Right lobe of liver (tissue), 6 donors: ENCODE data around the gene ADAMTSL2. TPM values are rescaled to one million over a fixed set of nuclear protein-coding genes. Genes with fewer than 3 reads are reported as not detected.

Experiments
- ATAC-seq, 4 donors: fragments of 200-7000 bp; cut with Tn5 transposase; one replicate each; pipeline ENCODE4 v1.9.1; 2020; ENCODE audit warnings: mild to moderate bottlenecking in 4 of 4, moderate library complexity in 4 of 4
- DNase-seq, 3 donors: peaks; one replicate each; pipeline ENCODE4 v3.0.0-alpha.2; 2020
- H3K27ac ChIP-seq, 3 donors: fragments of 200-600 bp; one replicate each; pipeline ENCODE4 v1.8.0; 2022
- H3K27me3 ChIP-seq, 2 donors: fragments of 200-600 bp; one replicate each; pipeline ENCODE4 v1.8.0; 2022
- H3K36me3 ChIP-seq, 4 donors: fragments of 200-600 bp; sonication (generic) in 1 of 4; one replicate each; pipeline versions ENCODE4 v1.5.1 to v1.8.0; 2017 to 2022; ENCODE audit warnings: control low read depth in 1 of 4
- H3K4me1 ChIP-seq, 4 donors: fragments of 200-600 bp; sonication (generic) in 1 of 4; one replicate each; pipeline versions ENCODE4 v1.5.1 to v1.8.0; 2017 to 2022; ENCODE audit warnings: control low read depth in 1 of 4
- H3K4me3 ChIP-seq, 3 donors: fragments of 200-600 bp; one replicate each; pipeline ENCODE4 v1.8.0; 2022
- H3K9me3 ChIP-seq, 4 donors: fragments of 200-600 bp; sonication (generic) in 1 of 4; one replicate each; pipeline versions ENCODE4 v1.5.1 to v1.8.0; 2017 to 2022; ENCODE audit warnings: control low read depth in 1 of 4
- CTCF ChIP-seq, 4 donors: fragments of 200-600 bp in 3 of 4; fragments of 450-650 bp in 1 of 4; IDR thresholded peaks; one replicate each; pipeline versions ENCODE4 v1.5.1 to v1.8.0; 2016 to 2022; ENCODE audit warnings: antibody characterized with exemption in 4 of 4, mild to moderate bottlenecking in 2 of 4
- POLR2A ChIP-seq: fragments of 450-650 bp; IDR thresholded peaks from one replicate; pipeline ENCODE4 v1.6.1; 2017; ENCODE audit warnings: antibody characterized with exemption, mild to moderate bottlenecking
- WGBS: methylation state at CpG from one replicate; pipeline ENCODE4 v1.1.6; 2018; ENCODE audit warnings: low coverage, low lambda C conversion rate; ENCODE audit not compliant: insufficient coverage; ENCODE audit errors: missing lambda C conversion rate; 5-methylcytosine and 5-hydroxymethylcytosine counted together
- intact Hi-C, 2 donors: fragments of 100-400 bp; cut with DNase I; formaldehyde crosslinking; loops; one replicate each; pipeline versions ENCODE4 v1.11.2 to v1.14.1; 2022
- total RNA-seq, 6 experiments: library from RNA; depleted of rRNA in 2 of 6; stranded (reverse); fragments of >200 nt in 2 of 6; fragmentation: NEBNext Ultra II Directional in 3 of 6; extraction: Animal tissue kit (Norgen Biotek cat#: 25700) in 3 of 6; gene quantifications; one replicate each; pipeline versions ENCODE4 v1.1.0 to v1.2.4, GENCODE V29; 2016 to 2023
- donor health status: DM: no; HTN: yes; CAD: no.
- donor health status: DM: no; HTN: no; CAD: no.
- donor health status: DM: no; HTN: no; CAD: no.
- donor health status: DM: no; HTN: yes; CAD: no.
- donor health status: DM: no; HTN: yes; CAD: no.

The ADAMTSL2 gene
- total RNA-seq, 6 experiments from 2014 or later = 9.2 to 24.8 (median 12.7) TPM

- peaks cover 0 to 35% (median 14%) of the 10 kb centered on the region in 4 donors for H3K4me1 ChIP-seq
- peaks cover 0 to 3% (median 0%) of the 10 kb centered on the region in 4 donors for H3K9me3 ChIP-seq
- DNase-seq (no peak), ATAC-seq (no peak)
- no peaks in the 10 kb centered on the region for H3K27me3 ChIP-seq
- H3K4me3 ChIP-seq = no peak overlapping the region
- TF ChIP-seq CTCF (IDR thresholded peaks at IDR 0.05) = no peak
- TF ChIP-seq POLR2A = no peak
- H3K27ac ChIP-seq = peak overlapping the region in 1 of 3 donors; percentile 59
- intact Hi-C loops = loop anchor here in 1 of 2 donors (10.0 kb wide), 1 partner anchor 207 kb away; no protein-coding TSS in a partner anchor
- no peaks in the 10 kb centered on the region for H3K36me3 ChIP-seq
- WGBS = 93% methylated on average over 4 of the region's 24 CpGs
Measured at GRCh38 chr9:133507246-133507965, 27.1 kb upstream of the ADAMTSL2 start.

- H3K9me3 ChIP-seq = no peaks in the 10 kb centered on the region
- 92% methylated on average over 7 of the region's 8 CpGs for whole genome bisulfite sequencing
- no peak overlapping the region for H3K4me3 ChIP-seq
- no peak overlapping the region for H3K27ac ChIP-seq
- H3K4me1 ChIP-seq = peaks cover 0 to 35% (median 14%) of the 10 kb centered on the region in 4 donors
- intact Hi-C loops = loop anchor here in 1 of 2 donors (10.0 kb wide), 1 partner anchor 207 kb away; no protein-coding TSS in a partner anchor
- DNase-seq (no peak), ATAC-seq (no peak)
- no peak for TF ChIP-seq POLR2A
- no peak for TF ChIP-seq CTCF (IDR thresholded peaks at IDR 0.05)
- no peaks in the 10 kb centered on the region for H3K36me3 ChIP-seq
- no peaks in the 10 kb centered on the region for H3K27me3 ChIP-seq
Measured at GRCh38 chr9:133508046-133508445, 26.5 kb upstream of the ADAMTSL2 start.

- 2% methylated on average over 16 of the region's 26 CpGs for WGBS
- peak overlapping the region; percentile 19 to 60 (median 38) for H3K27ac ChIP-seq
- no peaks in the 10 kb centered on the region for H3K9me3 ChIP-seq
- H3K27me3 ChIP-seq = no peaks in the 10 kb centered on the region
- intact Hi-C loops = loop anchor here in 1 of 2 donors (10.0 kb wide), 1 partner anchor 205 kb away; no protein-coding TSS in a partner anchor
- H3K4me1 ChIP-seq = peaks cover 0 to 35% (median 14%) of the 10 kb centered on the region in 4 donors
- peak; percentile 70 to 82 (median 79) for DNase-seq
- no peaks in the 10 kb centered on the region for H3K36me3 ChIP-seq
- peak; percentile 70 for TF ChIP-seq POLR2A
- TF ChIP-seq CTCF (IDR thresholded peaks at IDR 0.05) = peak in 1 of 4 donors; percentile 15
- H3K4me3 ChIP-seq = peak overlapping the region in 1 of 3 donors; percentile 9
- peak; percentile 67 to 81 (median 76) for ATAC-seq
Measured at GRCh38 chr9:133509179-133510083, 25.1 kb upstream of the ADAMTSL2 start.

DNA sequence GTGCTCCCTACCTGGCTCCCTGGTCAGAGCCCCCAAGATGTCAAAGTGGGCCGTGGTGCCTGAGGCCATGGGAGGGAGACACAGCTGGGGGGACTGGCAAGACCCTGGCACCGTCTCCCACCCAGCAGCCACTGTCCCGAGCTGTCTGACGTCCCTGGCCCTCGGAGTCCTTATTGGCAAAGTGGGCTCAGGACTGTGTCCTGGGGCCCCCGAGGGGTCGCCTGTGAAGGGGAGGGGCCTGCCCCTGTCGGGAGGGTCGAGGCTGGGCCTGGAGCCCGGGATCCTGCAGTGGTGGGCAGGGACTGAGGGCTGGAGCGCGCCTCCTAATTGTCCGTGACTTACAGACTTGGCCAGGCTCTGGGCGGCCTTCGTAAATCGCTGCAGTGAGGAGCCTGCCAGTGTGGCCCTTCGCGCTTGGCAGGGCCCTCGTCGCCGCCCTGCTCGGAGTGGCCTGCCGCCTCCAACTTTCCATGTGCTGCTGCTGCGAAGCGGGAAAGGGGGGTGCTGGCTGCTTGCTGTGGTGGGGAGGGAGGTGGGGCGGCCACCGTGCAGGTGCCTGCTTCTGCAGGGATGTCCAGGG is 23.5 kb upstream of the ADAMTSL2 start:
- Histone ChIP-seq H3K27me3 (no peaks in the 10 kb centered on the region), H3K27ac (no peak overlapping the region), H3K4me3 (no peak overlapping the region), H3K9me3 (no peaks in the 10 kb centered on the region), H3K4me1 (peaks cover 0 to 31% (median 14%) of the 10 kb centered on the region in 4 donors), H3K36me3 (no peaks in the 10 kb centered on the region)
- TF ChIP-seq POLR2A (no peak), CTCF (IDR thresholded peaks at IDR 0.05) (no peak)
- WGBS = 100% methylated on average over 1 of the region's 27 CpGs
- intact Hi-C loops = no loop called here
- DNase-seq (no peak), ATAC-seq (no peak)
